SW480 (cell line): Measurements from ENCODE around the gene CCDC30.

Source experiments
- DNase-seq: peaks from one replicate; pipeline ENCODE4 v3.0.0-alpha.2; 2016; ENCODE audit warnings: low spot score

CCDC30 gene

DNA sequence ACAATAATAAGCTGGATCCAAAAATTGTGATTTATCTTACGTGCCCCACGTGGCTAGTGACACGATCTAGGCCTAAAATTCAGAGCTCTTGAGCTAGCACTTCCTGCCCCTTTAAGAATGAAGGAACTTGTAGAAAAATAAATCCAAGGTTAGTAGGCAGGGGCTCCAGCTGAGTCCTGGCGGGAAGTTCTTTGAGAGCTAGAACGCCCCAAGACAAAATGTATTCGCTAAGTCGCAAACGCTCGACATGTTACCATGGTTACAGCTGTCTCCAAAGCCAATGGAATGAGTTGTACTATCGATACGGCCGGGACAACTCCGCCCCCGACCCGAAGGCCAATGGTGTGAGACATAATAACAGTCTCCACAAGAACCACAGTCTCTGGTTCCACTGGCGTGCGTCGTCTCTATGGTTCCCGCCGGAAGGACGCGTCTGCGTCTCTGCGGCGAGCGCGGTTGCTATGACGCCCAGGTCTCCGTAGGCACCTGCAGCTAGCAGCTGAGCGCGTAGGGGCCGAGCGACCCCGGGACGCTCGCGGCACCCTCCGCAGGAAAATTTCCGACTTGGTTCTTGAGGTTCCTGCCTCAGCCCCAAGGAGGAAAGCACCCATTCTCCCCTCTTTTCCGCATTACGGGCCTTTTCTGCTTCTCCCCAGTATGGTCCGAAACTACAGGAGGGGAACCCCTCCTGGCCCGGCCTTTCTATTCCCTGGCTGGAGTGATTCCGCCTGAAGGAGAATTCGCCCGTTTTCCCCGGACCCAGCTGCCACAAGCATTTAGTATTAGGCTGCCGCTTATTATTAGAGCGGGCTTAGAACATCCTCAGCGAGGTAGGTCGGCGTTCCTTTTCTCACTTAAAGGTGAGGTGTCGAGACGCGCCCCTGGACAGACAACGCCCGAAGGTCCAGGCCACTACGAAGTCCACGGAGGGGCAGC, at the start of gene CCDC30:
Gene CCDC30, plus strand, starts transcription at position 459 of the 936 bp plus-strand sequence. CDS start 17,266 bp downstream, outside the sequence.
- DNase-seq: peak; percentile 97

GRCh38 chr1:42414551-42415496, 48.3 kb upstream of the CCDC30 start:
- no peak for DNase-seq

GRCh38 chr1:42417166-42417565, 45.9 kb upstream of the CCDC30 start:
- DNase-seq: no peak

DNA sequence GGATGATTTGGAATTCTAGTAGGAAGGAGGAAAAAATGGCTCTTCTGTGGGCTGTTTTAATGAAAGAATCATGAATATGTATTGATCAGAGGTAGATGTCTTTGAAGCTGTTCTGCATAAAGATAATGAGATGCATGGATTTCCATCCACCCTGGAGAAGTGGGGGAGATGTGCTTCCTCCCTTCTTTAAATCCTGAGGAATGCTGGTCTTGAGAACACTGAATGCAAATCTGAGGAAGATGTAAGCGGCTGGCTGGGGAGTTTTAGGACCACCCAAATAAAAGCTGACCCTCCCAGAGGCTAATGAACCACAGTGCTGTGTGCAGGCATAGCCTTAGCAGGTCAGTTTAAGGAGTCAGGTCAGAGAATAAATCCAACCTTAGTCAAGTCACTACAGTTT, 44.6 kb upstream of the CCDC30 start:
- DNase-seq: no peak

DNA sequence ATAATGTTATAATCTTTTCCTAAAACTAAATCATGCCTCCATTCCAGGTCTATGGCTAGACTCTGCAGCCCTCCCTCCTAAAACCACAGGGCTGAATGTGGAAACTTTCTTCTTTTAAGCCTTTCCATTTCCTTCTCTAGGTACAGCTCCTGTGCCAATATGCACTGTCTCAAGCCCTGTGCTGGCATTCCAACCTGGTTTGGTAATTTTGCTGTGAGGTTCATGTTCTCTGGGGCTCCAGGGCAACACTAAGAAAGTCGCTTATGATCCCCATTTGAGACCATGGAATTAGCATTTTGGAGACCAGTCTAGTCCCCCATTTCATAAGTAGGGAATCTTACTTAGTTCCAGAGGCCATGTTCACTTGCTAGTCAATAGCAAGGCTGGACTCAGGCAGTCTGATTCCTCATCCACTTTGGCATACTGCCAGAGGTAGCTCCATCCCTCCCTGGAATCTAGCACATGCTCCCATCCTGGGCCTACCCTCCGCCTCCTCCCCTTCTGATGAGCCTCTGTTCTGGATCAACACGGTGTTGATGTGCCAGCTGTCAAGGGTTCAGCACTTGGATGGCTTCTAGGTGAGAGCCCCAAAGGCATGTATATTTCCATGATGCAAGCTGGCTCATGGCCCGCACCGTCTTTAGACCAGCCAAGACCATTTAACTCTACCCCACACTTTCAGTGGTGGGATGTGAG, 43.8 kb upstream of the CCDC30 start:
- DNase-seq: no peak

DNA sequence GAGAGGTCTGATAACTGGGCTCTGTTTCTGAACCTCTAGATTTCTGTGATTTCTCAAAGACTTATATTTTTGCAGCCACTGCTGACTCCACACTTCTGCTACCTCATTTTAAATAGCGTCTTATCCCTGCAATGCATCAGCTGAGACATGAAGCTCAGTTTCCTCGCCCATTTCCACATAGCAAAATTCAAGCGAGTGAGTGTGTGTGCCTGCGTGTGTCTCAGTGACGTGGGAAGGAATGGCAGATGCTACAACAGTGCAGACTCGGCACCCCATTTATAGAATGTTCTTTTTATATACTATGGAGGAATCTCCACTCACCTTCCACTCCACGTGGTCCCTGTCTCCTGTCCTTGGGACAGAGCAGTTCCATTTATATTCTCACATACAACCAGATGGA, 43.0 kb upstream of the CCDC30 start:
- DNase-seq: no peak

- DNase-seq: no peak
Observed at GRCh38 chr1:42420911-42421585, 42.0 kb upstream of the CCDC30 start.

DNA sequence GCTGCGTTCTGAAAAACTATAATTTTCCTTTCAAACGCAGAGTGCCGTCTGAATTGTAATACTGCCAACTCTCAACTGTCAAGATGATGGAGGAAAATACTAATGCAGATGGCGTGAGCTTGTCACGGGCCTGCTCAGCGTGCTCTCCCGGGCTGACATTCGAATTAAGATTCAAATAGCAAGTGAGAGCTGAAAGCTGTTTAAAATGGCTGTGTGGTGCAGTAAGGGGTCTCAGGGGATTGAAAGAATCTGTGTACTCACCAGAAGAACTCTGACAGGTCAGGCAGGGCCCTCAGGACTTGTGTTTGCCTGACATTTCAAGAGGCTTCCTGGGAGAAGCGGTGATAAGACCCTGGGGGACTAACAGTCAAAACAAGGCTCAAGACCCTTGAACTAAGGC, 40.3 kb upstream of the CCDC30 start:
- DNase-seq: no peak

GRCh38 chr1:42423681-42424080, 39.4 kb upstream of the CCDC30 start:
- no peak for DNase-seq

GRCh38 chr1:42424201-42424600, 38.9 kb upstream of the CCDC30 start:
- DNase-seq: no peak

- DNase-seq: no peak
Observed at GRCh38 chr1:42427240-42427639, 35.8 kb upstream of the CCDC30 start.

DNA sequence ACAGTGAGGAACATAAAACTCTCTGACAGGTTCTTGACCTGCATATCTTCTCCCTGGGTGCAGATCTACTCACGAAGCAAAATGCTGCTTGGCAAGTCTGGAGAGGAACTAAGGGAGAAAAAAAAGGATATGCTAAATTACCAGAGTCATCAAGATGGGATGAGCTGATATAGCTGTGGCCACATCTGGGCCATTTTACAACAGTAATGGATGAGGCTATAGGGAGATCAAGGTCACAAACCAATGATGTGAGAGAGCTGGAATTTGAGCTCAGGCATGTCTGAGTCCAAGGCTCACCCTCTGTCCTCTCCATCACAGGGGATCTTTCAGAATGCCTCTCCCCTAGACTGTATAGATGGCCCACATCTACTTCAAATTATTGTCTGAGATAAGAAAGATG, 33.5 kb upstream of the CCDC30 start:
- DNase-seq: no peak

DNA sequence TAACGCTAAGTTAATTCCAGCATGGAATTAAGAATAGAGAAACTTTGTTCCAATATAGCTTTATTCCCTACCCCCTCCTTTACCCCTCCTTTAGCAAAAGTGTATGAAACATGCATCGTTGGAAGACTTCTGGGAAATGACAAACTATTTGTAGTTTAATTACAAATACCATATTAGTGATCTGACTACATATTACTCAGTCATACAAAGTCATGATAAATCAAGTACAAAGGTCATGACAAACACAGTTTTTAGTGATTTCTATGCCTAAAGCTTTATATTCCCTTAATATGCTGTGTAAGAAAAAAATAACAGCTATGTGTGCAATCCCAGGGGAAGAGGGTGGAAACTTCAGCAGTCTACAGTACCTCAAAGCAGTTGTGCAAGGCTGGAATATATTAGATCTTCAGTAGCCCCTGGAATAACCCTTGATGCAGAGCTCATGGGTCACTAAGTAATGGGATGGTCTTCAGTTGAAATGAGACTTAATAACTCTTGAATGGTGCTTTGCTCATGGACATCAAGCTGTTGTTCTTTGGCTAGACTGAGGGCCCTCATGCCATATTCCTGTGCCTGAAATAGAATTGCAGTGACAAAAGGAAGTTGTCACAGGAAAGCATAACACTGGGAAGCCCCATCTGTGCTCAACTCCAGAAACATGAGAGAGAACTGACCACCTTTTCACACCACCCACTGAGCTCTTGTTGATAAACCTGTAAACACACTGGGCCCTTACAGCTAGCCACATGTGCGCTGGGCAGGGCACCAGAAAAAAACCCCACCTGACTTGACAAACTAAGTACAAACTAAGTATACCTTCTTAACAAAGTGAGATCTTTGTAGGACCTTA, 32.6 kb upstream of the CCDC30 start:
- DNase-seq: no peak

DNA sequence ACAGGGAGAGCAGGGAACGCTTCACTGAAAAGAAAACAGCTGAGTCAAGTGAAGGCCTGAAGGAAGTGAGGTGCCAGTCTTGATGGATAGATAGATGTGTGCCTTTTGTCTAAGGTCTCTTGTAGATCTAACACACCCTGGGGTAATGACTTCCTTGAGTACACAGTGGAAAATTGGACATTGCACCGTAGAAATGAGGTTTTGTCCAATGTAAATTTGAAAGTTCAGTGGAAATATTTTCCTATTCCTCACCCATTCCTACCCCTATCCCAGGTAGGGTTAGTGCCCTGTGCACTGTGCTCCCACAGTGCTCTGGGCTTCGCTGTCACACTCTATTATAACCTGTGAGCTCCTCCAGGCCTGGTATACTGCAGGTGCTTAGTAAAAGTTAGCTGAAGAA, 31.6 kb upstream of the CCDC30 start:
- no peak for DNase-seq

DNA sequence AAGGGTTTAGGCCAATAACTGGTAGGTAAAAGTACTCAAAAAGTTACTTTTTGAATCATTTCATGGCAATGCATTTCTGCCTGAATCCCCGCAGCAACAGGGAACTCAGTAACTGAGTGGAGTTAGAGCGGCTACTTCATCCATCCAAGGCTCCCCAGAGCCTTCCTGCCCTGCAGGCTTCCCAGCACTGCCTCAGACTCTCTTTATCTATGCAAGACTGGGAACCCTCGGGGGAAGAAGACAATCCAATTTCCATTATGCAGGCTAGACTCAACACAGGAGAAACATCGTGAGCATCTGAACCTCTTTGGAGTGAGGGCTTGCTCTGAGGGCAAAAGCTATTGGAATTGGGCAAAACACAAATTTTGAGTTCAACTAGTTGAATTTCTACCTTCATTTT, 30.4 kb upstream of the CCDC30 start:
- no peak for DNase-seq

DNA sequence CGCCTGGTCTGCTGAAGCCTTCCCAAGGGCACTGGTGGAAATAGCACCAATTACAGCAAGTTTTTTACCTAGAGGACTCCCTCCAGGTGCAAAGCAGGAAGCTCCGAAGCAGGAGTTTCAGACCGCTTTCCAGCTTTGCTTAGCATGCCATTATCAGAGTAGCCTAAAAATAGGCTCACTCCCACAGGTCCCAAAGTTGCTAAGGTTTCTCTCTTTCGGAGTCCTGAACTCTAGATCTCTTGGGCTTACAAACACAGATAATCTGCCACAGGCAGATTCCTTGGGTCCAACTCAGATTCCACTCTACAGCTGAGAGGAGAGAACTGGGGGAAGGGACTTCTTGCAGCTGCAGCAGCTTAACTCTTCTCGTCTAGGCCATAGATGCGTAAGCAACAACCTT, 29.7 kb upstream of the CCDC30 start:
- no peak for DNase-seq

DNA sequence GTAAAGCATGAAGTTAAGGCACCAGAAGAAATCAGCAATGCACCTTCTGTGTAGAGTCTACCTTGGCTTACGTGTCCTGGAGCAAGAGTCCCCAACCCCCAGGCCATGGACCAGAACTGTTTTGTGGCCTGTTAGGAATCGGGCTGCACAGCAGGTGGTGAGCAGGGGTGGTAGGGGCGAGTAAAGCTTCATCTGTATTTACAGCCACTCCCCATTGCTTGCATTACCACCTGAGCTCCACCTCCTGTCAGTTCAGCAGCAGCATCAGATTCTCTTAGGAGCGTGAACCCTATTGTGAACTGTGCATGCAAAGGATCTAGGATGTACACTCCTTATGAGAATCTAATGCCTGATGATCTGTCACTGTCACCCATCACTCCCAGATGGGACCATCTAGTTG, 28.7 kb upstream of the CCDC30 start:
- no peak for DNase-seq

DNA sequence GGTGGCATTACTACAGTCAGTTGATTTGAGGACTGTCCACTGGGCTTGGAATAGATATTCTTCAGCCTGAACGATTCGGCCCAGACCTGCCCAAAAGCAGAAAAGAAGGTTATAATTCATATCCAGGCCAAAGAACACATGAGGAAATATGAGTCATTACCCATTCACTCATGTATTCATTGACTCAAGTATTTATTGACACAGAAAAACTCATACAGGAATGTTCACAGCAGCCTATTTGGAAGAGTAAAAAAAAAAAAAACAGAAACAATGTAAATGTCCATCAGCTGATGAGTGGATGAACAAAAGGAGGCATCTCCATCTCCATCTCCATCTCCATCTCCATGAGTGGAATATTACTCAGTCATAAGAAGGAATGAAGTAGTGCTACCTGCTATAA, 23.1 kb upstream of the CCDC30 start:
- peak; percentile 31 for DNase-seq

GRCh38 chr1:42442662-42443061, 20.4 kb upstream of the CCDC30 start:
- DNase-seq: no peak

DNA sequence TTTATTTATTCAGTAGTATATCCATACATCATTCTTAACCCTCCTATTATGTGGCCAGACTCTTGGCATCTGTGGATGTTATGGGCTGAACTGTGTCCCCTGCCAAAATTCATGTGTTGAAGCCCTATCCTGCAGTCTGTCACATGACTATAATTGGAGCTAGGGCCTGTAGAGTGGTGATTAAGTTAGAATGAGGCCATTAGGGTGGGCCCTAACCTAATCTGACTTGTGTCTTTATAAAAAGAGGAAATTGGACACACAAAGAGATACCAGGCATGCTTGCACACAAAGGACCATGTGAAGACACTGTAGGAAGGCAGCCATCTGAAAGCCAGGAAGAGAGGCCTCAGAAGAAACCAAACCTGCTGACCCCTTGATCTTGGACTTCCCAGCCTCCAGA, 13.8 kb upstream of the CCDC30 start:
- DNase-seq: no peak

DNA sequence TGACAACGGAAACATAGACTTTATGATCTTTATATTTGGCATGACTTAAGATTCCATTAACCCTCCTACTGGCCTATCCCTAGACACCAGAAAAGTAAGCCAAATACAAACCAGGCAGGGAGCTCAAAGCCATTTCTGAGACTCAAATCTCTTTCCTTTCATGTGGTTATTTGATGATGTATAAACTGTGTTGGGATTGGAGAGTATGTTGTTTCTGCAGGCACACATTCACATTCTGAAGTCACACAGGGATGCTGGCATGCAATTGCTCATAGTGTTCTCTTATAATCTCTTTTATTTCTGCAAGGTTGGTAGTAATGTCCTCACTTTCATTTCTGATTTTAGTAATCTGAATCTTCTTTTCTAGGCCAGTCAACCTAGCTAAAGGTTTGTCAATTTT, 13.0 kb upstream of the CCDC30 start:
- peak; percentile 54 for DNase-seq
